GM12875 (cell line): ENCODE measurements around the gene COG3.
"Not testable (repeated sequence)": the region's sequence is repeated elsewhere in the genome, so short reads cannot be mapped to it uniquely, and the experiment has no call there.

Source experiments
- H3K4me3 ChIP-seq: one replicate; pipeline ENCODE4 v1.5.1; 2011; ENCODE audit warnings: low read depth, low read length, control low read depth
- TF ChIP-seq, protein P1 (sequence below): IDR thresholded peaks from 2 replicates; pipeline ENCODE4 v1.5.1; 2011; ENCODE audit warnings: low read depth, mild to moderate bottlenecking, control low read depth, inconsistent platforms, low read length, moderate library complexity, borderline replicate concordance; ENCODE audit not compliant: insufficient read depth

The COG3 gene, protein sequence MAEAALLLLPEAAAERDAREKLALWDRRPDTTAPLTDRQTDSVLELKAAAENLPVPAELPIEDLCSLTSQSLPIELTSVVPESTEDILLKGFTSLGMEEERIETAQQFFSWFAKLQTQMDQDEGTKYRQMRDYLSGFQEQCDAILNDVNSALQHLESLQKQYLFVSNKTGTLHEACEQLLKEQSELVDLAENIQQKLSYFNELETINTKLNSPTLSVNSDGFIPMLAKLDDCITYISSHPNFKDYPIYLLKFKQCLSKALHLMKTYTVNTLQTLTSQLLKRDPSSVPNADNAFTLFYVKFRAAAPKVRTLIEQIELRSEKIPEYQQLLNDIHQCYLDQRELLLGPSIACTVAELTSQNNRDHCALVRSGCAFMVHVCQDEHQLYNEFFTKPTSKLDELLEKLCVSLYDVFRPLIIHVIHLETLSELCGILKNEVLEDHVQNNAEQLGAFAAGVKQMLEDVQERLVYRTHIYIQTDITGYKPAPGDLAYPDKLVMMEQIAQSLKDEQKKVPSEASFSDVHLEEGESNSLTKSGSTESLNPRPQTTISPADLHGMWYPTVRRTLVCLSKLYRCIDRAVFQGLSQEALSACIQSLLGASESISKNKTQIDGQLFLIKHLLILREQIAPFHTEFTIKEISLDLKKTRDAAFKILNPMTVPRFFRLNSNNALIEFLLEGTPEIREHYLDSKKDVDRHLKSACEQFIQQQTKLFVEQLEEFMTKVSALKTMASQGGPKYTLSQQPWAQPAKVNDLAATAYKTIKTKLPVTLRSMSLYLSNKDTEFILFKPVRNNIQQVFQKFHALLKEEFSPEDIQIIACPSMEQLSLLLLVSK

DNA sequence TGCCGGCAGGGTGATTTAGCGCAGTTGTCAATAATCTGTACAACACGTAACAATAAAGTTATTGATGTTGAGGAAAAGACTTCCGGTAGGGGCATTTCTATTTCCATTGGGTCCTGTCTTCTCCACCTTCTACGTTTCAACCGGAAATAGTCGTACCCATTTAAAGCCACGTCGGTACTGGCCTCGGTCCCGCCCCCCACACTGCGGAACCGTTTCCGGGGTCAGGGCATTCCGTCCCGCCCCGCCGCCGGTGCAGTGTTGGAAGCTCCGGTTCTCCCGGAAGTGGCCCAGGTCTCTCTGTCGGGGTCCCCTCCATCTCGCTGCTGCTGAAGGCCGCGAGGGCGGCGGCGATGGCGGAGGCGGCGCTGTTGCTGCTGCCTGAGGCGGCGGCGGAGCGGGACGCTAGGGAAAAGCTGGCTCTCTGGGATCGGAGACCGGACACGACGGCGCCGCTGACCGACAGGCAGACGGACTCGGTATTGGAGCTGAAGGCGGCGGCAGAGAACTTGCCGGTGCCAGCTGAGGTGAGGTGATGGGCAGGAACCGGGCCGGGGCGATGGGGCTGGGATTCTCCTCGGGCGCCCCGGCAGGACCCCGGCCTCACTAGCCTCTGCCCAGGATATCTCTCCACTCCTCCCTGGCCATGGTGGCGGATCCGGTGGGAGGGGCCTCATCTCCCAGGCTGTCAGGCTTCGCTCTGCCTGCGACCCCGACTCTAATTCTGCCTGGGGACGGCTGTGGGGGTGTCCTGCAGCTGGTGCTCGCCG lies at the start of gene COG3:
Gene COG3 (plus strand): TSS at position 253 of the 767 bp plus-strand sequence. CDS start 98 bp downstream, at position 351.
- TF ChIP-seq, protein P1, sequence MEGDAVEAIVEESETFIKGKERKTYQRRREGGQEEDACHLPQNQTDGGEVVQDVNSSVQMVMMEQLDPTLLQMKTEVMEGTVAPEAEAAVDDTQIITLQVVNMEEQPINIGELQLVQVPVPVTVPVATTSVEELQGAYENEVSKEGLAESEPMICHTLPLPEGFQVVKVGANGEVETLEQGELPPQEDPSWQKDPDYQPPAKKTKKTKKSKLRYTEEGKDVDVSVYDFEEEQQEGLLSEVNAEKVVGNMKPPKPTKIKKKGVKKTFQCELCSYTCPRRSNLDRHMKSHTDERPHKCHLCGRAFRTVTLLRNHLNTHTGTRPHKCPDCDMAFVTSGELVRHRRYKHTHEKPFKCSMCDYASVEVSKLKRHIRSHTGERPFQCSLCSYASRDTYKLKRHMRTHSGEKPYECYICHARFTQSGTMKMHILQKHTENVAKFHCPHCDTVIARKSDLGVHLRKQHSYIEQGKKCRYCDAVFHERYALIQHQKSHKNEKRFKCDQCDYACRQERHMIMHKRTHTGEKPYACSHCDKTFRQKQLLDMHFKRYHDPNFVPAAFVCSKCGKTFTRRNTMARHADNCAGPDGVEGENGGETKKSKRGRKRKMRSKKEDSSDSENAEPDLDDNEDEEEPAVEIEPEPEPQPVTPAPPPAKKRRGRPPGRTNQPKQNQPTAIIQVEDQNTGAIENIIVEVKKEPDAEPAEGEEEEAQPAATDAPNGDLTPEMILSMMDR: 0 out of 2 replicates have a peak, but pooled peaks have one; percentile 13
- peak within 1 kb of the TSS; percentile 99 for H3K4me3 ChIP-seq

DNA sequence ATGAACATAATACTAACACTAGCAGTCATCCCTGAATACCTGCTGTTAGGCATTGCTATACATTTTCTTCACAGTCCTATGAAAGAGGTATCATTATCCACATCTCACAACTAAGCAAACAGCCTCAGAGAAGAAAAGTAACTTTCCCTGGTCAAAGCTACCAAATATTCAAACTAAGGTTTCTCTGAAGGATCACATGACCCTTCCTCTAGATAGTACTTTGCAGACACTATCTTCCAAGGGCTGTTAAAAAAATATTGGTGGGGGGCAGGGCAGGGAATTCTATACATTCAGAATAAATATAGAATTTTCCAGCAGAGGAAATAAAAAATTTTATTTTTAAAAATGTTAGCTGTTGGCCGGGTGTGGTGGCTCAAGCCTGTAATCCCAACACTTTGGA lies 49.6 kb upstream of the COG3 start:
- H3K4me3 ChIP-seq: no peak overlapping the region
- TF ChIP-seq, protein P1: no peak

GRCh38 chr13:45416516-45417128 lies 48.1 kb upstream of the COG3 start:
- TF ChIP-seq, protein P1: no peak
- H3K4me3 ChIP-seq: peak overlapping the region; percentile 67

GRCh38 chr13:45417790-45418534 lies 46.8 kb upstream of the COG3 start, which contains the start of gene SLC25A30:
TSS of gene SLC25A30 (minus strand) at chr13:45418373. CDS start at chr13:45411425, 6,948 bp downstream.
- TF ChIP-seq, protein P1: no peak
- H3K4me3 ChIP-seq: peak within 1 kb of the TSS; percentile 67

GRCh38 chr13:45419389-45419788 lies 45.4 kb upstream of the COG3 start:
- H3K4me3 ChIP-seq: not testable (repeated sequence)

DNA sequence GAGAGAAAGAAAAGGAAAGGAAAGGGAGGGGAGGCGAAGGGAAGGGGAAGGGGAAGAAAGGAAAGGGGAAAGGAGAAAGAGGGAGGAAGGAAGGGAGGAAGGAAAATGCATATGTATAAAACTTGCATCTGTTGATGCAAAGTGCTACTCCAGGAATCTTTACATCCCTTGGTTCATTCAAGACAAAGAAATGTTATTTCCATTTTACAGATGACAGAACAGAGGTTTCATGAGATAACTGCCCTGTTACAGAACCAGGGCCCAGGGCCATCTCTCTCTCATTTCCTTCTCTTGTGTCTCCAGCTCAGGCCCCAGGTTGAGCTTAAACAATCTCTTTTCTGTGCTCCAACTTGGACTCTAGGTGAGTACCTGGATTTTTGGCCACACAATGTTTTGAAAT lies 44.8 kb upstream of the COG3 start:
- TF ChIP-seq, protein P1: no peak
- no peak overlapping the region for H3K4me3 ChIP-seq
